Mucosa of gallbladder (tissue), 1 donor: Measurements from ENCODE around the gene BTBD9. TPM values are rescaled to one million over a fixed set of nuclear protein-coding genes. Genes with fewer than 3 reads are reported as not detected.
A peak's percentile ranks its signal among the peaks of the same experiment; 100 is the strongest.
"Not testable (repeated sequence)": the region's sequence is repeated elsewhere in the genome, so short reads cannot be mapped to it uniquely, and the experiment has no call there.

Experiments used
- DNase-seq: peaks from one replicate; pipeline ENCODE4 v3.0.0-alpha.2; 2020; ENCODE audit warnings: low spot score
- total RNA-seq: library from RNA; stranded (reverse); gene quantifications from one replicate; pipeline ENCODE4 v1.2.1, GENCODE V29; 2021
- donor health status: DM: no; HTN: no; CAD: no.

BTBD9 gene
- total RNA-seq, 1 donor from 2014 or later = 32.5 TPM

DNA sequence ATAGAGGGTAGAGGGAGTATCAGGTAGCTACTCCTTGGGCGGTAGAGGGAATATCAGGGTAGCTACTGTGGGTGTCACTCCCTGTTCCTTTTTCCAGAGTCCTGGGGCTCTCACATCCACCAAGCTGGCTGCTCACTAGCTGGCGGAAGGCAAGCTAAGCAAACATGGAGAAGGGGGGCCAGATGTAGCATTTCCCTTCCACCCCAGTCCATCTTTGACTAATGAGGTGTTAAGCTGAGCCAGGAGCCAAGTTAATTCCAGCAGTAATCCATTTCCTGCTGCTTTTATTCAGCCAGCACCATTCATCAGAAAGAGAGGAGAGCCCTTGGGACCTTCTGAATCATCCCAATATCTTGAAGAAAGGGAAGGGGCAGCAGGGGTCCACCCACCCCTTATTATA, 490.2 kb downstream of the BTBD9 start:
- DNase-seq = no peak

DNA sequence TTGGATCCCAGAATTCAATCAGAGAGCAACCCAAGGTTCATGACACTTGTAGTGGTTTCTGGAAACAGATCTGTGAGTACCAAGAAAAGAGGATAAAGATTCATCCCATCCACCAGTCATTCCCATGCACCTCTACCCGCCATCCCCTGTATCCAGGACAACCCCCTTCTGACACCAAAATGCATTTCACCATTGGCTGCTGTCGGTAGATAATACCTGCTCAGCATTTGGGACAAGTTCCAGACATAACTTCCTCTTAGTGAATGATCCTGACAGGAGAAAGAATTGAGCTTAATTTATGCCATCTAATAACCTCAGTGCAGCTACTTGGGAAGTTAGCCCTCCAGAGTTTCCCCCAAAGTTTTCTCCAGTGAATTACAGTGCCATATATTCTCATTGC, 491.1 kb downstream of the BTBD9 start:
- no peak for DNase-seq

DNA sequence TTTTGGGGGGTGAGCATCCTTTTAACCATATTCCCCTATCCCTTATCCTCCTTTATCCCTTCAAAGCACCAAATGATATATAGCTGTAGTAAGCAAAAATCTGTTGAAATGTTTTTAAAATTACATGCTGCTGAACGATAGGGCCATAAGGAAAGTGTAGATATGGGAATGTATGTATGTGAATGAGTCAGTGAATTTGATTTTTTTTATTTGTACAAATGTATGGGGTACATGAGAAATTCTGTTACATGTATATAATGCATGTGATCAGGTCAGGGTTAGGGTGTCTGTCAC, 493.0 kb downstream of the BTBD9 start:
- no peak for DNase-seq

- DNase-seq = no peak
Observed at GRCh38 chr6:38146021-38146733, 493.6 kb downstream of the BTBD9 start.

DNA sequence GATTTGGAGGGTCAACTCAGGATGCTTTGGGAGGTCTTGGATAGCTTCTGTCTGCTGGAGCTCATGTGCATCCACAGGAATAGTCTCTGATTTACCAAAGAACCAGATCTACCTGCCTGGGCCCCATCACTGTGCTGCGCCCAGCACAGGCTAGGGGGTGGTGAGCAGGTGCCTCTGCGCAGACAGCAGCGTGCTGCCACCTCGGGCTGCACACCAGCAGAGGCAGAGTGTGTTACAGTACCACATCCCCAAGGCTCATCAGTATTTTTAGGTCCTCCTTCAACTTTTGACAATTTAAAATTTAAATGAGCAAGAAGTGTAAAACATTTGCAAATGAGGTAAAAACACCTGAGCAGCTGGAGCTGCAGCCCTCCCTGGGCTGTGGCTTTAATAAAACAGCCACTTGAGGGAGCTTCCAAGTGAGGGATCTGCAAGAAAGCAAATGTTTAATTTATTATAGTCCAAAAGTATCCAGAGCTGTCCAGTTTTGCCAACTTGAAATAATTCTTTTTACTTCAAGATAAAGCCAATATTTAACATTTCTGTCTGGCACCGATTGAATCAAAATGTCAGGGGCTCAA, 495.3 kb downstream of the BTBD9 start:
- DNase-seq = no peak

DNA sequence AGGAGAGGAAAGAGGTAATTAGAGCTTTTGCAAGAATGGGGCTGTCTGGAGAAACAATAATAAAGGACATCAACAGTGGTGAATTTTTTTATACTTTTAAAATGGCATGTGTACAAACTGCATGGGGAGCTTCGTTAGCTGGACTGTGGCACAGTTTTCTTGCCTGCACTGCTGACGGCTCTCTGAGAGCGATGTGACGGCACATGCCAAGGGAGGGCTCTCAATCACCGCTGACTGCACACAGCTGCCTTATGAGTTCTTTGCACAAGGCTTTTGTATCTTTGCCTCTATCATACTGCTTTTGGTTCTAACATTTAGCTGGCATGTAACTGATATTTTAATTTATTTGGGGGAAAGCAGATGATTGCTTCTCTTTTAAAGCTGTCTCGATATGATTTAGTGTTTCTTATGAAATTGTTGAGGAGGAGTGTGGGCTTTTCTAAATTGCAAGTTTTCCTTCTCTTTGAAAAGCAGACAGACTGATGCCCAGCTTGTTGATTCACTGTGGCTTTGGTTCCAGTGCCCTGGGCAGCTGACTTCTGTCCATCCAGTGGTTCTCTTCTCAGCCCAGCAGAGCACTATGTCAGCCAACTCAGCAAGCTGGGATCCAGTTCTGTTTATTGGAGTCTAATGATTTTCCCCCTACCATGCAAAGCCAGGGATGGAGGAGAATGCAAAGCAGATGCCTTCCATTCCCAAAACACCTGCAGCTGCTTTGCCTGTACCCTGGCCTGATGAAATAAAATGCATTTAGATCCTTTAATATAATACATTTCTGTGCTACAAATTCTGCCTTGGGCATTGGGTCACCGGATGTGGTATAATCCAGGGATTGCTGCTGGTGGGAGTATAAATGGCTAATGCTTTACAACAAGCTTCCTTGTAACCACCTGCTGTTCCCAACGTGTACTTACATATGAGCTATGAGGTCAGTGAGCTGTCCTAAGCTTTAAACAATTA, 496.3 kb downstream of the BTBD9 start:
- no peak for DNase-seq

DNA sequence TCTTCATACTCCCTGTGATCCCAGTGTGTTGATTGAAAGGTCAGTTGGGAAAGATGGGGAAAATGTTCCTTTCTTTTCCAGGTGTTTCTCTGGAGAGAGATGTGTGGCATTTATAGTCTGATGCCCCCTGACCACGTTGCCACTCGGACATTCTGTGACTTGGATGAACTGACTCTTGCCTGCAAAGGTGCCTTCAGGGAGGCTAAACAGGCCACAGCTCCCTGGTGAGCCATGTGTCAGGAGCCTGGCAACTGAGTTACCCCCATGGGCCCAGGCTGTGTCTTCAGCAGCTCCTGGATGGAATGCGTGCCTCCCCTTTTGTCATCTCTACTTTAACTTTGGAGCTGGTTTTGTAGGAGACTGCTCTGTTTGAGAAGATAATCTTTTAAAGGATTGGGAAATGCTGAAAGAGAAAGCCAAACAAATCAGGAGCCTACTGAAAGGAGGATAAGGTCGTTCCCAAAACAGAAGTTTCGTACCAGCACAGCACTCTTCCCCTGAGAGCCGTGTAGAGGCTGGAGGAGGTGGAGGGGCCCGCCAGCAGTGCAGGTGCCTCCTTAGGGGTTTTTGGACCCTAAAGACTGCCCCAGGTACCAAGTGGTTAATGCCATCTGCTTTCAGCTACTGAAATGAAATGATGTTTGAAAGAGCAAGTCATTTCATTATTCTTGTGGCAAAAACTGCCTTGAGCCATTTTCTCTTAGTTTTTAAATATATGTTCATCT, 497.4 kb downstream of the BTBD9 start:
- DNase-seq = no peak

- no peak for DNase-seq
Observed at GRCh38 chr6:38141716-38142115, 498.0 kb downstream of the BTBD9 start.

GRCh38 chr6:38141085-38141484, 498.6 kb downstream of the BTBD9 start:
- no peak for DNase-seq

GRCh38 chr6:38138374-38138773, 501.4 kb downstream of the BTBD9 start:
- no peak for DNase-seq

DNA sequence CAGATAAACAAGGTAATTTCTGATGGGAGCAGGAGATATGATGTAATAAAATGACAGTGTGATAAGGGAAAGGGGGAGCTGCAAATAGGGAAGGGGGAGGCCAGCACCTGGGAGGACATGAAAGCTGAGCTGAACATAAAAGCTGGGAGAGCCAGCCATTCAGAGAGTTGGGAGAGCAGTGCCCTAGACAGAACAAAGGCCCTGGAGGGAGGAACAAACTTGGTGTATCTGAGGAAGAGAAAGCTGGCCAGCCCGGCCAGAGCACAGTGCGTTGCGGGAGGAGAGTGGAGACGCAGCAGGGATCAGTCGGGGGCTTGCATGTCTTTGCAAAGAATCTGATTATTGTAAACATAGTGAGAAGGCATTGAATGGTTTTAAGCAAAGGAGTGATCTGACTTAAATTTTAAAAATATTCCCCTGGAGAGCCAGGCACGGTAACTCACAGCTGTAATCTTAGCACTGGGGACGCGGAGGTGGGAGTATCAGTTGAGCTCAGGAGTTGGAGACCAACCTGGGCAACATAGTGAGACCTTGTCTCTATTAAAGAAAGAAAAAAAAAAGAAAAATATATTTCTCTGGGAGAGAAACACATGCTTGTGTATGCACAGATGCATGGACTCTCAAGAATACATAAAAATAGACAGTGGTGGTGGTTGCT, 502.0 kb downstream of the BTBD9 start:
- DNase-seq = no peak

DNA sequence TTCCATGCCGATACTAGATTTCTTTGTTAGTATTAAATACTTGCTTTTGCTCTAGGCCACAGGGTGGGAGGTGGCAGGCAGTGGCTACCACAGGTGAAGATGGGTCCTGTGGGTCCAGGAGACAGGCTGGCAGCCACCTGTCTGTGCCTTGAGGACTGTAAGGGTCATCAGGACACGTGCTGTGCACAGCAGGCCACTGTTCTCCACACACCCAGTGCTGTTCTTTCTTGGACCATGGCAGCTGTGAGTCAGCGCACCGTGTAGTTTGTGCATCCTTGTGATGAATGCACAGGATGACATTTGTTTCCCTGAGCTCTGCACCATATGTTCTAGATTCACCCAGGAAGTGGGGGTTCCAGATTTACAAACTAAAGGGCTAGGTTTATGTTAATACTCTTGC, 503.2 kb downstream of the BTBD9 start:
- DNase-seq = no peak

DNA sequence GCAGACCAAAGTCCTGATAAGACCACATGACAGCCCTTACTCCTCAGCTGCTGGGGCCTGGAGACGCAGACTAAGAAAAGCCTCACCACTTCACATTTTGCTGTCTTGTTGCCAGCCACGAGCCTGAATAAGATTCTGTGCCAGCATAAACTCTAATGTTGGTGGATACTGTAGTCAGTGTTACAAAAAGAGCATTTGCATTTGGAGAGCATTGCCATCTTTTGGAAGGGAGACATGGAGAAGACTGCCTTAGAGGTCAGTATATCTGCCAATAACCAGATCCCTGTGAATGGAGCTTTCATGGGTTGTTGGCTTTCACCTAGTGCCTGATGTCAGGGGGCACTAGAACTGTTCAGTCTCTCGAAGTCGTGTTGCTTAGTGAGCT, 505.0 kb downstream of the BTBD9 start:
- no peak for DNase-seq

DNA sequence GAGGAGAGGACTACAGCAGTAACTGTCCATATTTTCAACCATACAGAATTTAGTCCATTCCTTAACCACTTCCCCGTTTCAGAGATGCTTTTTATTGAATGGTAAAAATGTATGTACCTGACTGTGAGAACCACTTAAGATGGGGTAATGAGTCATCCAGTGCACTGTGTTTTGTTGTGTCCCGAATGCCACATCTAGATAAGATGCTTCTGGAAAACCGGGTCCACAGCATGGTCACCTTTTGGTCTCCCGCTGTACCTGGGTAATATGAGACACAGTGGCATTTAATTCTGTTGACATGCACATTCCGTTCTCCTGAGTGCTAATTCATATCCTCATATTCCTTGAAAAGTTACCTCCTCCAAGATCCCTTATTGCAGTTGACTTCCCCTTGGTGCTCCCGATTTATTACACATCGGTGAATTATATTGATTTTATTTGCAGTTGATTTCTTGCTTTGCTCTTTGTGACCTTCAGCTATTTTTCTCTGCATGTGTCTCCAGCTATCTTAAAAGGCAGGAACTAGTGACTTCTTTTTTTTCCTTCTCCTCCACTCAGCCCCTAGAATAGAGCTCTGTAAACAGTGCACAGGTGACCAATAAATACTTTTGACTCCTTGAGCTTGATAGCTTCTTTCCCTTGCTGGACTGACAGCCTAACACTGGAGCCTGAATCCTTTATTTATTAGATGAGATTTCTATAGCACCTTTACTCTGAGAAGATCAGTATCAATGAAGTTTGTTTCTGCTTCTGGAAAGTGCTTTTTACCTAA, 505.6 kb downstream of the BTBD9 start:
- DNase-seq = no peak

DNA sequence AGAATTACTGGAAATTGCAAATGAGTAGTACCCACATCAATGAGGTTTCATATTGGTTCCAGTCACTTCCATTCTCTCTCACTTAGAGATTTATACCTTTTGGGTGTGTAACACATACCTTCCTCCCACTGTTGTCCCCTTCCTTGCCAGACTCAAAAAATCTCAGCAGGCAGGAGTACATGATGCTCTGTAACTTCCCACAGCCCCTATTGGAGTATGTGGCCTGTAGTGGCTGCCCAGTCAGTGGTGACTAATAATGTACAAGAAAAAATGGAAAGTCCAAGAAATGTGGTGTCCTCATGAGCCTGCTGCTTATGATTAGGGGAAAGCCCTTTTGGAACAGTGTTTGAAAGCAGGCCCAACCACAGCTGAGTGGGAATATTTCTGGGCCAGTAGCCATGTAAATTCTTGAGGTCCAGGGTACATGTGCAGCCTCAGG, 508.2 kb downstream of the BTBD9 start:
- DNase-seq = peak; percentile 29

- no peak for DNase-seq
Observed at GRCh38 chr6:38127284-38127683, 512.4 kb downstream of the BTBD9 start.

DNA sequence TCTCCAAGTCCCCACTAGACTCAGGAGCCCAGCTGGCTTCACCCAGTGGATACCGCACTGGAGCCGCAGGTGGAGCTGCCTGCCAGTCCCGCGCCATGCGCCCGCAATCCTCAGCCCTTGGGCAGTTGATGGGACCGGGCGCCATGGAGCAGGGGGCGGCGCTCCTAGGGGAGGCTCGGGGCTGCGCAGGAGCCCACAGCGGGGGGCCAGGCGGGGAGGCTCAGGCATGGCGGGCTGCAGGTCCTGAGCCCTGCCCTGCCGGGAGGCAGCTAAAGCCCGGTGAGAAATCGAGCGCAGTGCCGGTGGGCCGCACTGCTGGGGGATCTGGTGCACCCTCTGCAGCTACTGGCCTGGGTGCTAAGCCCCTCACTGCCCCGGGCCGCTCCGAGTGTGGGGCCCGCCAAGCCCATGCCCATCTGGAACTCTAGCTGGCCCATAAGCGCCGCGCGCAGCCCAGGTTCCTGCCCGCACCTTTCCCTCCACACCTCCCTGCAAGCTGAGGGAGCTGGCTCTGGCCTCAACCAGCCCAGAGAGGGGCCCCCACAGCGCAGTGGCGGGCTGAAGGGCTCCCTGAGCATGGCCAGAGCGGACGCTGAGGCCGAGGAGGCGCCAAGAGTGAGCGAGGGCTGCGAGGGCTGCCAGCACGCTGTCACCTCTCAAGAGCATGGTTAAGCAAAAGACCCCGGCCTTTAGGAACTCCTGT, 515.4 kb downstream of the BTBD9 start:
- not testable (repeated sequence) for DNase-seq

DNA sequence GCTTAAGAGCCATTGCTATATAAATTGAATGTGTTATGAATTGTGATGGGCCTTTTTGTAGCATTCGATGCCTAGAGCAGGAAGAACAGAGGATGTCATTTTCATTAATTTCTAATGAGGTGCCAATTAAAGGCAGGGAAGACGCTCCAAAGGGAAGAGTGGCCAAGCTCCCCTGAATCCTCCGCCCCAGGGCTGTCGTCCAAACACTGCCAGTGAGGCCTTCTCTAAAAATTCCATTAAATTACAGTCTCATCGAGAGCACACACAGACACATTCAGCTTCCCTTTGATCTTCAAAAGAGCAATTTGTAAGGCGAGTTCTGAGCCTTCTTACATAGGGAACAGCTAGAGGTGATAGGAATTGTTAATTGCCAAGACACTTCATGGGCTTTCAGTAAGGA, 520.2 kb downstream of the BTBD9 start:
- no peak for DNase-seq

- no peak for DNase-seq
Observed at GRCh38 chr6:38118791-38119365, 520.9 kb downstream of the BTBD9 start.
